Gastrocnemius medialis (tissue), 4 donors: ENCODE results near the gene DPCD. TPM values are rescaled to one million over a fixed set of nuclear protein-coding genes. Genes with fewer than 3 reads are reported as not detected.

Source experiments
- ATAC-seq, 2 donors: fragments of 150-250 bp; one replicate each; pipeline ENCODE4 v1.9.1; 2016
- DNase-seq, 2 donors: peaks; one replicate each; pipeline ENCODE4 v3.0.0-alpha.2; 2019
- H3K27ac ChIP-seq, 4 donors: fragments of 200-600 bp; sonication (generic); 1 replicate in 1 of 4; 2 replicates in 3 of 4; pipeline ENCODE4 v1.5.1; 2016 to 2018; ENCODE audit warnings: mild to moderate bottlenecking in 2 of 4, moderate library complexity in 1 of 4
- H3K27me3 ChIP-seq, 3 donors: fragments of 200-600 bp; sonication (generic) in 2 of 3; 1 replicate in 1 of 3; 2 replicates in 2 of 3; pipeline versions ENCODE4 v1.5.1 to v1.6.0; 2016 to 2019; ENCODE audit warnings: mild to moderate bottlenecking in 1 of 3, moderate library complexity in 1 of 3
- H3K36me3 ChIP-seq, 2 donors: fragments of 200-600 bp; sonication (generic) in 1 of 2; one replicate each; pipeline ENCODE4 v1.5.1; 2017 to 2018
- H3K4me1 ChIP-seq, 2 donors: fragments of 200-600 bp; sonication (generic) in 1 of 2; one replicate each; pipeline ENCODE4 v1.5.1; 2016 to 2017; ENCODE audit warnings: mild to moderate bottlenecking in 2 of 2
- H3K4me3 ChIP-seq, 4 donors: fragments of 200-600 bp; sonication (generic) in 3 of 4; 1 replicate in 1 of 4; 2 replicates in 3 of 4; pipeline ENCODE4 v1.5.1; 2016 to 2019; ENCODE audit warnings: mild to moderate bottlenecking in 2 of 4
- H3K9me3 ChIP-seq, 3 donors: fragments of 200-600 bp; sonication (generic) in 2 of 3; 1 replicate in 1 of 3; 2 replicates in 2 of 3; pipeline ENCODE4 v1.5.1; 2016 to 2019
- CTCF ChIP-seq, 5 experiments: fragments of 450-650 bp in 3 of 5; fragments of 200-600 bp in 2 of 5; sonication (generic) in 2 of 5; IDR thresholded peaks in 4 of 5; conservative IDR thresholded peaks in 1 of 5; 1 replicate in 4 of 5; 2 replicates in 1 of 5; pipeline ENCODE4 v1.5.1; 2016 to 2019; ENCODE audit warnings: antibody characterized with exemption in 5 of 5, mild to moderate bottlenecking in 3 of 5, moderate library complexity in 3 of 5
- POLR2A ChIP-seq, 2 donors: fragments of 450-650 bp; IDR thresholded peaks; one replicate each; pipeline ENCODE4 v1.6.1; 2017; ENCODE audit warnings: antibody characterized with exemption in 2 of 2, mild to moderate bottlenecking in 2 of 2, moderate library complexity in 2 of 2
- in situ Hi-C, 4 donors: fragments of 200-750 bp; cut with MboI; loops; one replicate each; pipeline versions ENCODE4 v1.15.0 to v1.8.0; 2017; ENCODE audit warnings: low sequenced_read_pairs in 4 of 4
- intact Hi-C: fragments of 100-400 bp; cut with DNase I; formaldehyde crosslinking; loops from one replicate; pipeline ENCODE4 v1.15.1; 2023; ENCODE audit warnings: low total_unique reads
- total RNA-seq, 4 donors: library from RNA; depleted of rRNA; stranded (reverse); fragments of >200 nt; gene quantifications; one replicate each; pipeline versions ENCODE4 v1.1.0 to v1.2.3, GENCODE V29; 2016

Gene DPCD
- total RNA-seq, 4 donors from 2014 or later: 17.8 to 38.4 (median 22.9) TPM

DNA sequence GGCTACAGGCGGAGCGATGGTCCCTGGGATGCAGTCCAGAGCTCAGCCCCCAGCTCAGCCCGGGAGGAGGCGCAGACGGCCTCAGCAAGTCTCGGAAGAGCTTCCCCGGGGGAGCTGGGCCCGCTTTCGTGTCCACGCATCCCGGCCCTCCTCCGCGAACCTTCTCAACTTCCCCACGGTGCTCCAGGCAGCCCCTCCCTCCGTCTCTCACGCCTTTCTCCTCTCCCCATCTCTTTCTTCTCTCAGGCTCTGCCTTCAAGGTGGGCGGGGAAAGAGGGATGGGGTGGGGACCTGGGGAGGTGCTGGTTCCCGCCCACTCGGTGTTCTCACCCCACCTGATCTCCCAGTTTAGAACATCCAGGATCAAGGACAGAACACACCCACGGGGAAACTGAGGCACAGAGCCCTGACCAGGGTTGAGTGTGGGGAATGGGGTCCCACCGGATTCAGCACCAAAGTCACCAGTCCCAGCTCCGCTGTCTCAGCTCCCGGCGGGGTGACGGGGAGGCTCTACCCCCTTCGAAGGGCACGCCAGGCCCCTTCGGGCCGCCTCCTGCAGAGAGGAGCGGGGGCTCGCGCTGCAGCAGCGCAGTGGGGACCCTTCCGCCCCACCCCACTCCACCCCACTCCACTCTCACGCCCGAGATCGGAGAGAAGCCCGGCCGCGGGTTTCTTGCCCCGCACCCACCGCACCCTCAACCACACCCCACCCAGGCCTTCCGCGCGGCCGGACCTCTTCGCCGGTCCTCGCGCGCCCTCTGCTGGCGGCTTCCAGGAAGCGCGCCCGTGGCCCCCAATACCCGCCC lies 18.3 kb upstream of the DPCD start:
- Histone ChIP-seq H3K27me3 (peaks cover 32 to 49% (median 37%) of the 10 kb centered on the region in 3 donors), H3K4me3 (peak overlapping the region; percentile 57 to 66 (median 62)), H3K36me3 (no peaks in the 10 kb centered on the region), H3K9me3 (peaks cover 0 to 8% (median 6%) of the 10 kb centered on the region in 3 donors), H3K27ac (no peak overlapping the region), H3K4me1 (peaks cover 11 to 18% of the 10 kb centered on the region in 2 donors)
- TF ChIP-seq CTCF (IDR thresholded peaks at IDR 0.05 in 4 of 5, conservative IDR thresholded peaks at IDR 0.05 in 1 of 5) (peak; percentile 25 to 98 (median 91)), POLR2A (IDR thresholded peaks at IDR 0.05) (no peak)
- in situ Hi-C loops (loop anchor here (5.0 to 25.0 kb wide), 5 partner anchors 258 to 358 kb away; no protein-coding TSS in a partner anchor), intact Hi-C loops (loop anchor here (1.0 to 10.0 kb wide), 5 partner anchors 33 to 407 kb away; no protein-coding TSS in a partner anchor)
- DNase-seq (peak; percentile 45 to 50), ATAC-seq (peak; percentile 84 to 87)

- in situ Hi-C loops: loop anchor here in 3 of 4 donors (5.0 to 25.0 kb wide), 2 partner anchors 258 to 358 kb away; no protein-coding TSS in a partner anchor
- TF ChIP-seq CTCF (IDR thresholded peaks at IDR 0.05 in 4 of 5, conservative IDR thresholded peaks at IDR 0.05 in 1 of 5) (peak in 2 of 5 experiments; percentile 0 to 9), POLR2A (IDR thresholded peaks at IDR 0.05) (no peak)
- Histone ChIP-seq H3K4me1 (peaks cover 11 to 18% of the 10 kb centered on the region in 2 donors), H3K9me3 (peaks cover 0 to 8% (median 6%) of the 10 kb centered on the region in 3 donors), H3K36me3 (no peaks in the 10 kb centered on the region), H3K4me3 (peak overlapping the region; percentile 57 to 66 (median 62)), H3K27me3 (peaks cover 32 to 43% (median 33%) of the 10 kb centered on the region in 3 donors), H3K27ac (no peak overlapping the region)
- ATAC-seq (peak in 1 of 2 donors; percentile 52), DNase-seq (no peak)
- intact Hi-C loops: loop anchor here (1.0 to 10.0 kb wide), 5 partner anchors 34 to 408 kb away; no protein-coding TSS in a partner anchor
These were observed 17.5 kb upstream of the DPCD start for GRCh38 chr10:101570428-101571270.

DNA sequence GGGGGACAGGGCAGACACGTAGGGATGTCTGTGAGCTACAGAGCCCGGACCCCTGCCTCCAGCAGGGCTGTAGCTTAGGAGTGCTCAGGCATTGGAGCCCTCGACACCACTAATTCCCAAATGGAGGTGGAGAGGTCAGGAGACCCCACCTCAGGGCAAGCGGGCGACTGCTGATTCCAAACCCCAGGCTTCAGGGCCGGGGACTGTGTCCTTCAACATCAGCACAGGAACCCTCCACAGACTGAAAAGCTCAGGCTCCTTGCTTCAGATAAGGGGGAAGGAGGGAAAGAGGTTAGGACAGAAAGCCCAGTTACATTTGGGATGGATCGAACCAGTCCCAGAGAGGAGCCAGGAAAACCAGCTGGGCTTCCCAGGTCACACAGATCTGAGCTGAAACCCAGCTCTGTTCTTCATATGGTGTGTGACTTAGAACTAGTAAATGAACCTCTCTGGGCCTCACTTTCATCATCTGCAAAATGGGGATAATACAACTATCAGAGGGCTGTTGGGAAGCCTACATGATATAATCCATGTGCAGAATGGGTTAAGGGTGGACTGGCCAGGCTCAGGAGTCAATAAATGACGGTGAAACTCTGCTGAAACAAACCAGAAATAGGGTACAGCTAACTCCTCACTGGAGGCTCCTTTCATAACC lies 16.7 kb upstream of the DPCD start:
- intact Hi-C loops: loop anchor here (2.0 to 10.0 kb wide), 4 partner anchors 35 to 409 kb away; no protein-coding TSS in a partner anchor
- no peak for ATAC-seq
- in situ Hi-C loops: loop anchor here in 3 of 4 donors (5.0 to 25.0 kb wide), 2 partner anchors 259 to 359 kb away; no protein-coding TSS in a partner anchor

More for the DNA sequence above, 16.7 kb upstream of the DPCD start:
- Histone ChIP-seq H3K4me3 (no peak overlapping the region), H3K27me3 (peaks cover 26 to 36% (median 26%) of the 10 kb centered on the region in 3 donors), H3K9me3 (peaks cover 0 to 8% (median 6%) of the 10 kb centered on the region in 3 donors), H3K27ac (no peak overlapping the region), H3K36me3 (no peaks in the 10 kb centered on the region), H3K4me1 (peaks cover 11 to 14% of the 10 kb centered on the region in 2 donors)
- no peak for TF ChIP-seq POLR2A (IDR thresholded peaks at IDR 0.05)
- TF ChIP-seq CTCF (IDR thresholded peaks at IDR 0.05 in 4 of 5, conservative IDR thresholded peaks at IDR 0.05 in 1 of 5): no peak
- DNase-seq: no peak
